Hematopoietic multipotent progenitor cell treated with erythropoietin and hydrocortisone succinate and interleukin-3 and kit ligand, for 17 days (in vitro differentiated cells): ENCODE measurements around the gene OTULINL.

Experiments
- DNase-seq: peaks from one replicate; pipeline ENCODE4 v3.0.0-alpha.2; 2015; ENCODE audit warnings: low spot score

OTULINL gene

GRCh38 chr5:14600846-14601245 lies 19.3 kb downstream of the OTULINL start:
- DNase-seq: no peak

GRCh38 chr5:14603141-14603540 lies 21.5 kb downstream of the OTULINL start:
- no peak for DNase-seq

GRCh38 chr5:14607104-14607503 lies 25.5 kb downstream of the OTULINL start:
- DNase-seq: no peak

GRCh38 chr5:14608169-14608568 lies 26.6 kb downstream of the OTULINL start:
- no peak for DNase-seq

- DNase-seq: no peak
Measured at GRCh38 chr5:14611737-14612136, 30.1 kb downstream of the OTULINL start.

GRCh38 chr5:14614490-14614889 lies 32.9 kb downstream of the OTULINL start:
- DNase-seq: no peak

GRCh38 chr5:14615365-14615764 lies 33.8 kb downstream of the OTULINL start:
- DNase-seq: no peak

GRCh38 chr5:14617441-14617840 lies 35.8 kb downstream of the OTULINL start:
- no peak for DNase-seq

GRCh38 chr5:14627270-14627669 lies 45.7 kb downstream of the OTULINL start:
- DNase-seq: no peak

GRCh38 chr5:14628346-14628745 lies 46.8 kb downstream of the OTULINL start:
- DNase-seq: no peak

GRCh38 chr5:14630671-14631070 lies 49.1 kb downstream of the OTULINL start:
- DNase-seq: no peak

GRCh38 chr5:14635656-14636055 lies 54.1 kb downstream of the OTULINL start:
- no peak for DNase-seq

- DNase-seq: no peak
Measured at GRCh38 chr5:14640765-14641164, 59.2 kb downstream of the OTULINL start.

GRCh38 chr5:14644623-14645237 lies 63.1 kb downstream of the OTULINL start:
- no peak for DNase-seq

GRCh38 chr5:14650052-14650451 lies 68.5 kb downstream of the OTULINL start:
- no peak for DNase-seq

- no peak for DNase-seq
Measured at GRCh38 chr5:14655146-14655741, 73.7 kb downstream of the OTULINL start.

GRCh38 chr5:14656898-14657297 lies 75.3 kb downstream of the OTULINL start:
- no peak for DNase-seq

GRCh38 chr5:14659821-14660607 lies 78.4 kb downstream of the OTULINL start:
- DNase-seq: no peak

- no peak for DNase-seq
Measured at GRCh38 chr5:14660833-14661232, 79.2 kb downstream of the OTULINL start.
